HG02759 (cell line): ENCODE results near the gene SLC39A5.
"Not testable (repeated sequence)": the region's sequence is repeated elsewhere in the genome, so short reads cannot be mapped to it uniquely, and the experiment has no call there.

ENCODE experiments used
- ATAC-seq: cut with Tn5 transposase; IDR thresholded peaks from one replicate; pipeline ENCODE4 v1.9.1; 2021; ENCODE audit warnings: mild to moderate bottlenecking, moderate library complexity; ENCODE audit not compliant: unreplicated experiment

SLC39A5 gene

GRCh38 chr12:56229916-56230431 lies at the start of gene SLC39A5:
TSS of gene SLC39A5 (plus strand) at chr12:56230051. CDS start at chr12:56231275, 1,224 bp downstream.
- no peak for ATAC-seq

- no peak for ATAC-seq
Measured at GRCh38 chr12:56186957-56187356, 42.9 kb upstream of the SLC39A5 start.

DNA sequence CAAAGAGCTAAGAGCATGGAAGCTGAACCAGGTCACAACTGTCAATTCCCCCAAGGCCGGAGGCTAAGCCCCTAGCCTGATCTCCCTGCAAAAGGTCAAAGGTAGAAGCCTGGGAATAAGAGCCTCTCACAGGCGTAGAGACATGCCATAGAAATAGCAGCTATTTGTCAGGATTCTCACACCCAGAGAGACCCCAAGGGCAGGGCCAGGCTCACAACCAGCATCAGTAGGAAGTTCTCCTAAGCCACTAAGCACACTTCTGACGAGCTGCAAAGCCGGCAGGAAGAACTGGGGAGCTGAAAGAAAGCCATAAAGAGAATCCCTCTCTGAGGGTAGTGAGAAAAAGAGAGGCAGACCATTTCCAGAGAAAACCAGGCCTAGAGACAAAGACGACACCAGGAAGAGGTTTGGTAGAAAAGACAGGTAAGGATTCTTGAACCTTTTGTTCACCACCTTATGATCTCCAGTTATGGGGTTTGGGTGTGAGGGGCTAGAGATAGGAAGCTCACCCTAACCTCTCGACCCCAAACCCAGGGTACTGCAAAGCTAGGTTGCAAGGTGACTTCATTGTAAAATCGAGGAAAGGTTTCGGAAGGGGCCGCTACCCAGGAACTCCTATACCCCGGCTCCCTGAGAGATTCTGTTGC lies 41.6 kb upstream of the SLC39A5 start:
- ATAC-seq, result no peak

DNA sequence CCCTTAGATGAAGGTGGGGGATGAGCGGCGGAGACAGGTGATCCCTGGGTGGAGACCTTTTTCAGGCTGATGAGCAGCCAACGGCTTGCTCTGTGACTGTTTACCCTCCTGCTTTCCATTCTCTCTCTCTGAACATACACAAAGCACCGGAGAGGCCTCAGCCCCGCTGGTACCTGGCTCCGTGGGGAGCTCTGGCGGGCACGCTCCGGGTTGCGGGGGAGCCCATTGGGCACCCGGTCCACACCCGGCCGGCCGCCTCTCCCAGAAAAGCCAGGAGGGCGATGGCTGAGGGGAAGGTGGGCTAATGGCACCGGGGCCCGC lies 41.1 kb upstream of the SLC39A5 start:
- no peak for ATAC-seq

DNA sequence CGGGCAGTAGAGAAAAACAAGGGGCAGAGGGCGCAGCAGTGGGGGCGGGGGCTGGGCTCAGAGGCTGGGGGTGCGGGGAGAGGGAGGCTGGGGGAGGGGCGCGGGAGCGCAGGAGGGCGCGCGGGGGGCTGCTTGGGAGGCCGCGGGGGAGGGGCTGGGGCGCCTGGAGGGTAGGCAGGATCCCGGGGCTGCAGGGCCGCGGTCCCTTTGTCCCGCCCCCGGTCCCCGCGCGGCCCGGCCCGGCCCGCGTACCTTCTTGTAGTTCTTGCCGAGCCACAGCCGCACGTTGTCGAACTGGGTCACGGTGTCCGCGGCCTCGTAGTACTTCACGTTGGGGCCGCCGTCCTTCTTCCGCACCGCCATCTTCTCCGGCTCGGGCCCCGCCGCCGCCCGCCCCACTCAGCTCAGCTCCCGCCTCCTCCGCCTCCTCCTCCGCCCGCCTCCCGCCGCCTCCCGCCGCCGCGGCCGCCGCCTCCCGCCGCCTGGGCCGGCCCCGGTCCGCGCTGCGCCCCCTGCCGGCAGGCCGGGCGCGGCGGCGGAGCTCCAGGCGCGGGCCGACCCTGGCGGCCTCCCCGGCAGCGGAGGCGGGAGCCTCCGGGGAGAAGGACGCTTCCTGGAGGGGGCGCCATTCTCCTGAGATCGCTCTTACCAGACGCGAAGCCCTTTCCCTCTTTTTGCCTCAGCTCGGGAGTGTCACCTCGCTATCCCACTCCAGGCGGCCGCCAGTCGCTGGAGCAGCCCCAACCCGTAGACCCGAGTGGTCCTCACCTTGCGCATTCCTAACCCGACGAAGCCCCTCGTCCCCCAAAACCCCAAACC lies 40.5 kb upstream of the SLC39A5 start, which contains the start of gene SMARCC2:
Gene SMARCC2, minus strand, starts transcription at position 385 of the 819 bp plus-strand sequence. Its CDS starts 22 bp downstream, at position 363.
- peak; percentile 83 for ATAC-seq

DNA sequence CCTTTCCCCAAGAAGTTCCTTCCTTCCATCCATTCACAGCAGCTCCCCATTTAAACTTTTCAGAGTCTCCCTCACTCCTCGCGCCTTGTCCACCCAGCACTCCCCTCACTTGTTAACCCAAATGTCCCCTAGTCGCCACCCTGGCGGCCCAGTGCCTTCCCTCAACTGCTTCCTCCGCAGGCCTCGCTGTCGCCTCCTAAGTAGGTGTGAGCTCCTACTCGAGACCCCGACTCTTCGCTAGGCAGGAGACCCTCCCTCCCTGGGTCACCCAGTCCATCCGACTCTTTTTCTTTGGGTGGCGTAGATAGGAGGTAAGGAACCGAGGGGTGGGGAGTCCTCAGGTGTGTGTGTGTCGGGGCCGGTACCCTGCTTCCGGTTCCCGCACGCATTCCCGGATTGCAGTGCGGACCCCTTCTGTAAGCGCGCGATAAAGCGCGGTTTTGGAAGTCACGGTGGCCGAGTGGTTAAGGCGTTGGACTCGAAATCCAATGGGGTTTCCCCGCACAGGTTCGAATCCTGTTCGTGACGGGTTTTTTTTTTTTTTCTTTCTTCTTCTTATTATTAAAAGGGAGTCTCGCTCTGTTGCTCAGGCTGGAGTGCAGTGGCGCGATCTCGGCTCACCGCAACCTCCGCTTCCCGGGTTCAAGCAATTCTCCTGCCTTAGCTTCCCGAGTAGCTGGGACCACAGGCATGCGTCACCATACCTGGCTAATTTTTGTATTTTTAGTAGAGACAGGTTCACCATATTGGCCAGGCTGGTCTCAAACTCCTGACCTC lies 39.7 kb upstream of the SLC39A5 start:
- ATAC-seq, result peak; percentile 46

- ATAC-seq, result no peak
Measured at GRCh38 chr12:56190695-56191155, 39.1 kb upstream of the SLC39A5 start.

DNA sequence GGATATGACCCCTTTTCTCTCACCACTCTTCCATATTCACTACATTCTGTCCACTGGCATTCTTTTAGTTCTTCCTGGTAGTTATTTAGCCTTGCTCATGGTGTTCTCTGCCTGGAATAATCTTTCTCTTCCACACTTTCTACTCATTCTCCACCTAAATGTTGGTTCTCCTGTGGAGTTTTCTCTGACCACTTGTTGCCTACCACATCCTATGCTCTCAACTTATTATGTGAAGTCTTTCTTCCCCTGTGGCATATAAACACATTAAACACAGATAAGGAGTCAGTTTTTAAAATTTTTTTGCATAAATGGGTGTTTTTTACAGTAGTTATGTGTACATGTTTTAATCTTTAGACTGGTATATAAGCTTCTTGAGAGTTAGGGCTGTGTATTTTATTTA lies 37.3 kb upstream of the SLC39A5 start:
- no peak for ATAC-seq

- ATAC-seq, result no peak
Measured at GRCh38 chr12:56193025-56193578, 36.7 kb upstream of the SLC39A5 start.

DNA sequence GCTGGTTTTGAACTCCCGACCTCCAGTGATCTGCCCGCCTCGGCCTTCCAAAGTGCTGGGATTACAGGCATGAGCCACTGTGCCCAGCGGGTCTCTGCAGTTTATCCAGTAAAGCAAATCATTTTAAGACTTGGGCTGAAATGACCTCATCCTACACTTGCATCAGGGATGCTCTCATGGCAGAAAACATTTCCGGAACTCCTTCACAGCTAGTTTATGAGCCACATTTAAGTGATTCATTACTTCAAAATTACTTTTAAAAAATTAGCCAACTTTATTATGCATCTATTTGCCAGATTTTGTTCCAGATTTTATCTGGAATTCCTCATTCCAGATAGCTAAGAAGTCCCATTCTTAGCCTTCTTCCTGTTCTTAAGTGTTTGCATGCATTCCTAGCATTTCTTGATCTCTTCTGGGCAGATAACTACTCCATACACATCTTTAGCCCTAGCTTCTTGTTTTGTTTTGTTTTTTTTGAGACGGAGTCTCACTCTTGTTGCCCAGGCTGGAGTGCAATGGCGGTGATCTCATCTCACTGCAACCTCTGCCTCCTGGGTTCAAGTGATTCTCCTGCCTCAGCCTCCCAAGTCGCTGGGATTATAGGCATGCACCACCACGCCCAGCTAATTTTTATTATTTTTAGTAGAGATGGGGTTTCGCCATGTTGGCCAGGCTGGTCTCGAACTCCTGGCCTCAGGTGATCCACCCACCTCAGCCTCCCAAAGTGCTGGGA lies 32.9 kb upstream of the SLC39A5 start:
- not testable (repeated sequence) for ATAC-seq

DNA sequence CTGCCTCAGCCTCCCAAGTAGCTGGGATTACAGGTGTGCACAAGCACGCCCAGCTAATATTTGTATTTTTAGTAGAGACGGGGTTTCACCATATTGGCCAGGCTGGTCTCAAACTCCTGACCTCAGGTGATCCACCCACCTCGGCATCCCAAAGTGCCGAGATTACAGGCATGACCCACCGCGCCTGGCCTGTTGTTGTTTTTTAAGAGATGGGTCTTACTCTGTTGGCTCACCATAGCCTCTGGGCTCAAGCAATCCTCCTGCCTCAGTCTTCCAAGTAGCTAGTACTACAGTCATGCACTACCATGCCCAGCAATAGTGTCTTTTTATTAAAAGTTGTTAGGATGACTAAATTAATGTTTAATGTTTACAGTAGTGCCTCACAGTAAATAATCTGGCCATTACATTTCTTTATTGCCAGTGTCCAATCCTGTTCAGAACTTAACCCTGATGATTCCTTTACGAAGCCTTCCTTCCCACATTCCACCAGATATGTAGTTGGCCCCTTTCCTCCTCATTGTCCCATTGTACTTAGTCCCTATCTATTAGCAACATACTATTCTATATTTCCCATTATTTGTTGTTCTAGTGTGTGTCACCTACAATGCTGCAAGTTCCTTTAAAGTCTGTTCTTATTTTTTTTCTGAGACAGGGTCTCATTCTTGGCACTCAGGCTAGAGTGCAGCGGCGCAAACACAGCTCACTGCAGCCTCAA lies 31.8 kb upstream of the SLC39A5 start:
- ATAC-seq, result no peak

DNA sequence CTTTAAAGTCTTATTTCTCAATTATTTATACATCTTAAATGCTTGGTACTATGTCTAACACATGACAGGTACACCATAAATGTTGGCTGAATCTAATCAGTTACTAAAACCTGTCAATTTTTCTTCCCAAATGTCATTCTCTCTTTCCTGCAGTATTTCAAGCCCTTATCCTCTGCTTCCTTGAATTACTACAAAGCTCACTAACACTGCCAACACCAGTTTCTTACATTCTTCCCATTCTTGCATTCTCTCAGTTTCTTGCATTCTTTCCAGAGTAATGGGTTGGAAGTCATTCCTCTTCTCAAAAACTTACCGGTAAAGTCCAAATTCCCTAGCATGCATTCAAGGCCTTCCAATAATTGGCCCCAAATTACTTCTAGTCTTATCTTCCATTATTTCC lies 31.0 kb upstream of the SLC39A5 start:
- no peak for ATAC-seq

DNA sequence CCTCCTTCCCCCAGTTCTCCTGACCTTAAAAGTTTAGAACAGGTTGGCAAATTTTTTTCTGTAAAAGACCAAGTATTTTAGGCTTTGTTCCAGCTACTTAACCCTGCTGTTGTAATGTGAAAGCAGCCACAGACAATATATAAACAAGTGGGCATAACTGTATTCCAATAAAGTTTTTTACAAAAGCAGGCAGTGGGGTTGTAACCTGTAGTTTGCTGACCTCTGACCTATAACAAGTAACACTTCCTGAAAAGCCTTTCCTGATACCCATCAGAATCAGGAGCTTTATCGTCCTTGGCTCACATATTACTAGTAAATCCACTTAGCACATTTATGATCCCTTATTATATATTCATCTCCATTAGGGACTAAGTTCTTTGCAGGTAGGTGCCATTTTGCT lies 27.5 kb upstream of the SLC39A5 start:
- no peak for ATAC-seq

DNA sequence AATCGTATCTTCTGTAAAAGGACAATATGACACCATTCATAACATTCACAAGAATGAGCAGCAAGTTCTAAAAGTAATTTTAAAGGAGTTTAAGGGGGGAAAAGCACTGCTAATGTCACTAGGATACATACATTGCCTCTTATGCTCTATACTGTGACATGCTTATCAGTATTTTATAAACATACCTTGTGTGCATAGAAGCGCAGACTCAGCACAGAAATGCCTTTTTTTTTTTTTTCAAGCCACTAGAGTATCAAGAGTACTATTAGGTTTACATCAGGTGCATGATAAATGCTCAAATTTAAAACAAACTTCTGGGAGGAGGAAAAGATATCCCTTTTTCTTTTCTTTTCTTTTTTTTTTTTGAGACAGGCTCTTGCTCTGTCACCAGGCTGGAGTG lies 27.0 kb upstream of the SLC39A5 start:
- no peak for ATAC-seq

DNA sequence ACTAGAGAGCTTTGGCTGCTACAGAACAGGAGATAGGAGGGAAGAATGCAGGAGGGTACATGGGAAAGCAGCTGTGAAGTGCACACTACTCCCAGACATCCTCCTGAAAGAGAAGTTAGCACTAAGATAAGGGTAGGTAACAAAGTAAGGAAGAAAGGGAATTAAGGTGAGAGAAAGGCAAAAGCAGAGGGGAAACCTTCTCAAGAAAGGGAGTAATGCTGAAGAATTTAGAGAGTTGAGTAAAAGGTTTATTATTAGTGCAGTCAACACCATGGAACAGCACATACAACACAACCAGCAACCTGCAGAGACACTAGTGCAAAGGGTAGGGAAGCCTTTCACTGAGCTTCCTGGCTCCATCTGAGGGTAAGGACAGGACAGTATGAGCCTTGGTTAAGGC lies 25.6 kb upstream of the SLC39A5 start:
- no peak for ATAC-seq

GRCh38 chr12:56205445-56205844 lies 24.4 kb upstream of the SLC39A5 start:
- no peak for ATAC-seq

DNA sequence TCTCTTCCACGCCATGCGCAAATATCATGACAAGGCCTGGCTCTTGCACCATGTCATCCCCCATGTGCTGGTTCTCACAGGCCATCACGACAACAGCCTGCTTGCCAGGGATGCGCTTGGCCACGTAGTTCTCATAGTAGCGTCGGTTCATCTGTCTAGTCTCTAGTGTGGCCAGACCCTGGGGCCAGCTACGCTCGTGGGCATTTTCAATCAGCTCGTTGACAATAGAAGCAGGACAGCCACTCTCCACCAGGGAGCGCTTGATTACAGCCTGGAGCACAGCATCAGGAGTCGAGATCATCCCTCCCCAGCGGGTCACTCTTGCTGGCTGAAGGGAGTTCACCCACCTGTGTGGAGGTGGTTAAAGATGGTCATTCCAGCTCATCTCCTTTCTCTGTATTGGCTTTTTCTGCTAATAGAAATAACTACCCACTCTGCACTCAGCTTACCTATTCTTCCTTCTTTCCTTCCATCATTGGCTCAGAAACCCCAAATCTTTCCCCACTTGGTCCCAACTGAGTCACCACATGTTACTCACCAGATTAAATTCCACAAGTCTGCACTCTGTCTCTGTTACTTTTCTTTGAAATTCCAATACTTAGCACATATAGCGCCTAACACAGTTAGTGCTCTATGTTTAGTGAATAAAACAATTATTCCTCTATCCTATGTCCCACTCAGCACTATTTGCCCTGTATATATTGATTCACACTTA lies 23.2 kb upstream of the SLC39A5 start:
- no peak for ATAC-seq

DNA sequence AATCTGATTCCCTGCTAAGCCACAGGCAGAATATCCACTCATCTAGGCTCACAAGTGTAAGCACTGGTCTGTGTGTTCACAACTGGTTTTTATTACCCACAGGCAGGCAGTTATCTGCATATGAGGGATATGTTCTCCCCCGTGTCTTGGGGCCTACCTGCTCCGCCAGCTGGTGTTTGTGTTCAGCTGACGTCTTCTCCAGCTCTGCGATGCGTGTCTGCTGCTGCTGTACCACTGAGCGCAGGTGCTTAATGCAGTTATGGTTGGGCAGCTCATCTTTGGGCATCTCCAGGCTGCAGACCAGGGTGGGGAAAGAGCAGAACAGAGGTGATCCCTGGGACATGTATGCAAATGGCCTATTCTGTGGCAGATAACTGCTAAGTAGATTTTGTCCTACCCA lies 21.8 kb upstream of the SLC39A5 start:
- ATAC-seq, result no peak

DNA sequence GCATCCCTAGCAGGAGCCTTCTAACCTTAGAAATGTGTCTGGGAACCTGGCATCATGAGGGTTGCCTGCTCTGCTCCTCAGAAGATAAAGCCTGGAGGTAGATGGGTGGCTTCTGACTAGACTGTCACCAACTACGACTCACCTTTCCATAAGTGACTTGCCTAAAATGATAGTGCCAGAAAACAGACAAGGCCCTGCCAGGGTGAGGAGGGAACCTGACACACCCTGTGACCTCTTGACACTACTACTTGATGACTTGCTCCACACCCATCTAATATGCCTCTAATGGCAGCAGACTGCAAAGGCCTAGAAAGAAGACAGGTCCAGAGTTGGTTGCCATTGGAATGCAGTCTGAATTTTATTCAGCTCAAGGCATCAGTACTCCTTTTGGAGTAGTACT lies 17.5 kb upstream of the SLC39A5 start:
- no peak for ATAC-seq
